MV-4-11 (cell line): Measurements from ENCODE around the gene YIF1B.

Experiments used
- DNase-seq: peaks from one replicate; lab custom pipeline; 2025; lab: John Stamatoyannopoulos, UW

YIF1B gene

GRCh38 chr19:38333245-38333644 lies 17.5 kb upstream of the YIF1B start:
- no peak for DNase-seq

DNA sequence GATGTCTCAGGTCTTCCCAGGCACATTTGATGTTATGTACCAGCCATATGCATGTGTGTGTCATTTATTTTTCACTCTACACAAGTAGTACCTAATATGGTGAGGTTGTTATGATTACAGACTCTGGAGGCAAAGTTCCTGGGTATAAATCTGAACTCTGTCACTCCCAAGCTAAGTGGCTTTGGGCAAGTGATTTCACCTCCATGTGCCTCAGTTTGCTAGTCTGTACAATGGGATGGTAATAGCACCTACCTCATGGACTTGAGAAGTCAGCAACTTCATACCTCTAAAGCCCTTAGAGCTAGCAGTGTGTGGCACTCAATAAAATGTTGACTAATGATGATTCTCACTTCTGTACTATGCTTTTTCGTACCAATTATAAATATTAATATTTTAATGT lies 16.0 kb upstream of the YIF1B start:
- DNase-seq = no peak

DNA sequence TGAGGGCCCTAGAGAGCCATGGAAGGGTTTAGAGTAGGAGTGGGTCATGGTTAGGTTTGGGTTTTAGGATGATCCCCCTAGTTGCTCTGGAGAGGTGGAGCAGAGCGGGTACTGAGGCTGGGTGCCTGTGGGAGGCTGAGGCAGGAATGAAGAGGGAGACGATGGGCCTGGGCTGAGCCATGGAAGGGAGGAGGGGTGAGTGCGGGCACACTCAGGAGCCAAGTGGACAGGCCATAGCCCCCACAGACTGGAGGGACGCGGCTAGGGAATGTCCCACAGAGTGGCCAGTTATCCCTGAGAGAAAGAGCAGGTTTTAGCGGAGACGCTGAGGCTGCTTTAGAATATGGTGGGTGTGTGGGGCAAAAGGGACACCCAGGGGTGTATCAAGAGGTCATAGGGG lies 13.9 kb upstream of the YIF1B start:
- no peak for DNase-seq

GRCh38 chr19:38326591-38326990 lies 10.8 kb upstream of the YIF1B start:
- no peak for DNase-seq

DNA sequence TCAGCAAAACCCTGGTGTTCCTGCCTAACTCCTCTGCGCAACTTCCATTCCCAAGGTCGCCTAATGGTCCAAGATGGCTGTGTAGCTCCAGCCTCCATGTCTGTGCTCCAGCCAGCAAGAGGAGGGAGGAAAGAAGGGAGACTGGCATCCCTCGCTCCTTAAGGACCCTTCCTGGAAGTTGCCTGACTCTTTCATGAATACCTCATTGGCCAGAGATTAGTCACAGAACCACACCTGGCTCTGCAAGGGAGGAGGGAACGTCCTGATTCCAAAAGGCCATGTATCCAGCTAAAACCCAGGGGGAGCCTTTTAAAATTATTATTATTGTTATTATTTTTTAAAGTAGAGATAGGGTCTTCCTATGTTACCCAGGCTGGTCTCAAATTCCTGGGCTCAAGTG lies 8.7 kb upstream of the YIF1B start:
- DNase-seq = no peak

DNA sequence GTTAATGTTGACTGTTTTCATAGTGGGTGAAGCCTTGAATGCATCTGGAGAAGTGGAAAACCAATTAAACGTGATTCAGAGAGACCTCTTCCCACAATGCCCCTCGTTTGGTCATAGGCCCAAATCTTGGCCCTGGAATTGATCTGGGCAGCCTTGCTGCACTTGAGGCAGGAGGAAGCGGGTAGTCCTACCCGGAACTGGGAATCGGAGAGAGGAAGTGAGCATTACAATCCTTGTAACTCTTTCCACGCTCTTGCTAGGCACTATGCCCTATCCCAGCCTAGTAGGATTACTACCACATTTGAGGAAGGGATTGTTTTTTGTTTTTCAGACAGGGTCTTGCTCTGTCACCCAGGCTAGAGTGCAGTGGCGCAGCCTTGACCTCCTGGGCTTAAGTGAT lies 7.5 kb upstream of the YIF1B start:
- peak; percentile 90 for DNase-seq

DNA sequence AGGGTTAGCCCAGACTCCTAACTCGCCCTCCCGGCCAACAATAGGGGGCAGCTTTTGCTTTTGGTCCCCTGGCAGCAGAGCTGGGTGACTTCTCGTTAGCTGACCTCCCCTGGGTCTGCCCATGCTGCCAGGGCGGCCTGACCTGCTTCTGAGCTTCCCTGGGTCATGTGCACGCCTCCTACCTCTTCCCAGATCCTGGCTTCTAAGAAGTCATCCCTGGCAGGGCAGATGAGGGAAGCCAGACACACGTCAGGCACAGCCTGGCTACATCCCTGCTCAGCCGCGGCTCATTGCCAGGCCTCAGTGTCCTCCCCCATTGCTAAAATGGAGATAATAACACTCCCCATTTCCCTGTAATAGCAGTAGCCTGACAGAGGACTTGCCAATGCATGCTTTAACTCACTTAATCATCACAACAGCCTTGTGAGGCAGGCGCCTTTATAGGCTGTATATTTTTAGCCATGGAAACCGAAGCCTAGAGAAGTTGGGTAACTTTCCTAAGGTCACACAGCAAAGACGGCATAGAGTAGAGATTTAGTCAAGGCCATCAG lies 6.0 kb upstream of the YIF1B start:
- peak; percentile 76 for DNase-seq

DNA sequence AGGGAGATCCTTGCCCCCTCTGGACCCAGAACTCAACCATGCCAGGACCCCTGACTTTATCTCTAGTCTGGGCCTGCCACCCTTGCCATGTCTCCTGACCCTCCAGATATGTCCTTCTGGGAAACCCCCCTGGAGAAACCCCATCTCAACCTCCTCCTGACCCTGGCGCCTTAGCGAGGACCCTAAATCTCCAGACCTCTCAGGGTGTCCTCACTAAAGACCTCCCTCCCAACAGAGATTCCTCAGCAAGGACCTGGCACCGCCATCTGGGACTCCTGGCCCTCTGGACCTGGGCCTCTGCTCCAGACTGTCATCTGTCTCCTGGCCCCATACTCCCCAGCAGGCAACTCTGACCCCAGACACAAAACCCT lies 5.2 kb upstream of the YIF1B start:
- no peak for DNase-seq

- peak; percentile 35 for DNase-seq
Observed at GRCh38 chr19:38319421-38320258, 3.9 kb upstream of the YIF1B start, which contains the start of gene KCNK6. Gene KCNK6, plus strand, starts transcription at chr19:38319845. Its CDS starts 106 bp downstream, at chr19:38319951.

GRCh38 chr19:38318660-38319059 lies 2.9 kb upstream of the YIF1B start:
- DNase-seq = no peak

DNA sequence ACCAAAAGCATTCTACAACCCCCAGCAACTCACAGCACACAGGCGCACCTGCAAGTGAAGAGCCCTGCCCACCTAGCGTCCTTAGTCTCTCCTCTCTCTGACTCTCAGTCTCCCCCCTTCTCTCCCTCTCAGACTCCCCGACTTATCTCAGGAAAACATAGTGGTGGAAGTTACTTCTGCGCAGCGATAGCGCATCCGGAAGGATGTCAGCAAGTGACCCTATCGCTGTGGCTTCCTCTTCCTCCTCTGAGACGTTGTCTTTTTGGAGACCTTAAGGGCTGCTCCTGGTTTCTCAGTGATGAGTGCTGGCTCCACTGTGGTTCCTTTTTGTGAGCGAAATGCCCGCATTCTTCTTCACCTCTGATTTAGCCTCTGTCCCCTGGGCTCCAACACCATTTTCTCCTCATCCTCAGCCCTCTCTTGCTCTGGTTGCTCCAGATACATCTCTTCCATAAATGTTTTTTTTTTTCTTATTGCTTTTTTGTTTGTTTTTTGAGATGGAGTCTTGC lies 1.4 kb upstream of the YIF1B start:
- peak; percentile 80 for DNase-seq

GRCh38 chr19:38316477-38317067 lies 825 bp upstream of the YIF1B start:
- DNase-seq = no peak

DNA sequence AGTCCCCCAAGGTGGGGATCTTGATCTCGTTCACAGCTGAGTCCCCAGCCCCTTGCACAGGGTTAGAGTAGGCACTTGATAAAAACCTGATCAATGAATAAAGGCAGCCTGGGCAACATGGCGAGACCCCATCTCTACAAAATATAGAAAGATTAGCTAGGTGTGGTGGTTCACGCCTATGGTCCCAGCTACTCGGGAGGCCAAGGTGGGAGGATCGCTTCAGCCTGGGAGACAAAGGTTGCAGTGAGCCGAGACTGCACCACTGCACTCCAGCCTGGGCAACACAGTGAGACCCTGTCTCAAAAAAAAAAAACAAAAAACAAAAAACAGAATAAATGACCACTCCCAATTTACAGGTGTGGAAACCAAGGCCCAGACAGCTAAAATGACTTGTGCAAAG lies 4.8 kb downstream of the YIF1B start:
- no peak for DNase-seq

- no peak for DNase-seq
Observed at GRCh38 chr19:38310279-38310670, 5.5 kb downstream of the YIF1B start.

DNA sequence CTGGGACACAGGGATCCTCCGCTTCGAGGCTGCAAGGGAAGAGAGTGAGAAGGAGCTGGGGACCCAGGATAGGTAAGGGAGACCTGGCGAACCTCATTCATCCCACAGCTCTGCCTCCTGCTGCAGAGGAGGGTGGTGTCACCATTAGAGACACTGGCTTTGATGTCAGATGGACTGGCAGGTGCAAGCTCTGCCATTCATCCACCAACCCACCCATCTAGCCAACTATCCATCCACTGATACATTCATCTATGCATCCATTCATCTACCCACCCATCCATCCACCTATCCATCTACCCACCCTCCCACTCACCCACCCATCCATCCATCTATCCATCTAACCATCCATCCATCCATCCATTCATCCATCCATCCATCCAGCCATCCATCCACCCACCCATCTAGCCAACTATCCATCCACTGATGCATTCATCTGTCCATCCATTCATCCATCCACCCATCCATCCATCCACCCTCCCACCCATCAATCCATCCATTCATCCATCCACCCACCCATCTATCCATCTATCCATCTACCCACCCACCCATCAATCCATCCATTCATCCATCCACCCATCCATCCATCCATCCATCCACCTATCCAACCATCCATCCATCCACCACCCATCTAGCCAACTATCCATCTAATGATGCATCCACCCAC lies 6.0 kb downstream of the YIF1B start:
- no peak for DNase-seq

DNA sequence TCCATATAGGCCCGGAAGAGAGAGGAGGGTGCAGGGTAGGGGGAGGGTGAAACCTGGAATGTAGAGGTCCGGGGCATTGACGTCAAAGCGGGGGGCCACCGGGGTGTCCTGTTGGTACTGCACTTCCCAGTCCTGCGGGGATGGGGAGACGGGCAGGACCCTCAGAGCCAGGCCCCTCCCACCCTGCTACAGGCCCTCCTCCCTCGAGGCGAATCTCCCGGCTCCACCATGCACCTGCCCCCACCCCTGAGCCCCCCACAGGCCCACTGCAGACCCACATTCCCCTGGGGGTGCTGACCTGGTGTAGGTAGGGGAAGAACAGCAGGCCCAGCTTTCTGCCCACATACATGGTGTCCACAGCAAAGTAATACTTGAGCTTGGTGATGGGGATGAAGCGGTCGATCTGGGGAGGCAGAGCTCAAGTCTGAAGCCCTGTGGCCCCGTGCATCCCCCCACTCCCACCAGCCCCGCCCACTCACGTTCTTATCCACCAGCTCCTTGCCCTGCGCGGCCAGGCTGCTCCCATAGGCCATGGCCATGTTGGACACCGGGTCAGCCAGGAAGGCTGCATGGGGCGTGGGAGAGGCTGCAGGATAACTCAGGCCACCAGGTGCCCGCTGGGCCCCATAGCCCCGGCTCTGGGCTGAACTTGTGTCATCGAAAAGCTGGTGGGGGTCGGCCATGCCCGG lies 6.7 kb downstream of the YIF1B start:
- no peak for DNase-seq

GRCh38 chr19:38308006-38308766 lies 7.6 kb downstream of the YIF1B start:
- peak; percentile 79 for DNase-seq

GRCh38 chr19:38307597-38307996 lies 8.2 kb downstream of the YIF1B start:
- DNase-seq = no peak

GRCh38 chr19:38307076-38307475 lies 8.7 kb downstream of the YIF1B start:
- DNase-seq = no peak

GRCh38 chr19:38306236-38306635 lies 9.5 kb downstream of the YIF1B start:
- DNase-seq = no peak

DNA sequence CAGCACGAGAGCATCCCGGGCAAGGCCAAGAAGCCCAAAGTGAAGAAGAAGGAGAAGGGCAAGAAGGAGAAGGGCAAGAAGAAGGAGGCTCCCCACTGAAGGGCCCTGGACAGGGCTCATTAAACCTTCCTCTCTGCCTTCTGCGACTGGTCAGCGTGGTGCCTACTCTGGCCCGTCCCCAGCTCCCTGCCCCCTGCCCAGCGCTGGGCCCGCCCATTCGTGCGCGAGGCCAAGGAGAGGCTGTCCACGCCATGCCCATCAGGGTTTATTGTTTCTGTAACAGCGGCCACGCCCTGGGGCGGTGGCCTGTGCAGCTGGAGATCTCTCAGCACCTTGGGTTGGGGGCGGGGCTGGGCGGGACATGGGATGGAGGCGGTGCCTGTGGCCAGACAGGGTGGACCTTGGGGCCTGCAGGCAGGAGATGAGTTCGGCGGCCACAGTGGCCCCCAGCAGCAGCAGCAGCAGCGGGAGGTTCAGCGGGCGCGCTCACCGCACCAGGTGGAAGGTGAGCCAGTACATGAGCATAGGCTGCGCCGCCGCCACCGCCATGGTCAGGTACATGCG lies 10.8 kb downstream of the YIF1B start:
- no peak for DNase-seq
